ENCODE results near the gene AGAP1.

AGAP1 gene

GRCh38 chr2:235999011-235999410, 505.2 kb downstream of the AGAP1 start:
- DNase-seq (ENCODE audit: low read depth in 2 of 2), result no peak

- no peak for DNase-seq (ENCODE audit: low read depth in 2 of 2)
Measured at GRCh38 chr2:236001166-236001828, 507.5 kb downstream of the AGAP1 start.

DNA sequence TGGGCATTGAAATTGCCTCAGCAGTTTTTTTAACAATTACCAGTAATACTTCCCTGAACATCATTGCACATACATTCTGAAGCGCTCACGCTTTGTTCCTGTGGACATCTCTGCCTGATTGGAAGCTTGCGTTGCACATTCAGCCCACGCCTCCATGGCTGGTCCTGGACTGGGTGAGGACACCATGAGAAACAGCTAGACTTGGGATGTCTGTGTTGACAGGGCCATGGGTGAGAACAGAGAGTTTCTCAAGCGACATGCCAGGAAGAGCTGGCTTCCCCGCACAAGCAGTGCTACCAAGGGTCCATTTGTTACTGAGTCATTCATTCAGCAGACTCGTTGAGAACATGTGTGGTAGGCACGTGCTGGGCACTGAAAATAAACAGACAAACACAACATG, 508.0 kb downstream of the AGAP1 start:
- DNase-seq (ENCODE audit: low read depth in 2 of 2), result no peak

GRCh38 chr2:236008006-236008405, 514.2 kb downstream of the AGAP1 start:
- no peak for DNase-seq (ENCODE audit: low read depth in 2 of 2)

GRCh38 chr2:236008857-236009256, 515.0 kb downstream of the AGAP1 start:
- no peak for DNase-seq (ENCODE audit: low read depth in 2 of 2)

- no peak for DNase-seq (ENCODE audit: low read depth in 2 of 2)
Measured at GRCh38 chr2:236010920-236011685, 517.3 kb downstream of the AGAP1 start.

DNA sequence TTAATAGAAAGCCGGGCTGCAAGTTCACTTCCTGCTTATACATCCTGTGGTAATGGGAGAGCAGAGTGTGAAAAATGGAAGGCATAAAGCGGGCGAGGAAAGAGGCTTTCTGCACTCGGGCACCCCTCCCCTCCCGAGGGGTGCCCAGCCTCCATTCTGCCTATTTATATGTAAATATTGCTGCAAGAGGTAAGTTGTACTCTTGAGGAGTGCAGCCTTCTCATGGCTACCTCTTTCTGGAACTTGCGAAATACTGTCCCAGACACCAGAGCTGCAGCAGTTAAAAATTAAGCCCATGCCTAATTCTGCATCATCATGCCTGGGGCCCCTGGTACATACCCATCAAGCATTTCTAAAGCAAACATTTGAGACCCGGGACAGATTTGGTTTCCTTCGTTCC, 518.3 kb downstream of the AGAP1 start:
- no peak for DNase-seq (ENCODE audit: low read depth in 2 of 2)

- no peak for DNase-seq (ENCODE audit: low read depth in 2 of 2)
Measured at GRCh38 chr2:236014408-236015131, 520.7 kb downstream of the AGAP1 start.

DNA sequence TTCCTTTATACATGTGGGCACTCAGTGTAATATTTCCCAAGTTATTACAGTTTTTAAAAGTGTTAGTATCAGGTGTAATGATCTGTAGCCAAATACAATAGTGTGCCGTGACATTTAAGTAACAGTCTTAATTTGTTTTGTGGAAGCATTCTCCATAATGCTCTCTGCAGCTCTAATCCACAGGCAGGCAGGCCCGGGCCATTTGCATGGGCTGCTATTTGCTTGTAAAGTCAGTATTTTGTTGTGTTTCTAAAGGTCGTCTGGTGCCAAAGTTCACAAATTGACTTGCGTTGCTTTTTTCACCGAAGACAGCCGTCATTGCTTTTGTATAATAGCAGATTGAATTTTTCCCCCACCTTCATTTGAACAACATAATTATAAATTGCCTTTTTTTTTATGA, 521.3 kb downstream of the AGAP1 start:
- no peak for DNase-seq (ENCODE audit: low read depth in 2 of 2)

- no peak for DNase-seq (ENCODE audit: low read depth in 2 of 2)
Measured at GRCh38 chr2:236016496-236016895, 522.7 kb downstream of the AGAP1 start.

- DNase-seq (ENCODE audit: low read depth in 2 of 2), result no peak
Measured at GRCh38 chr2:236017446-236017845, 523.6 kb downstream of the AGAP1 start.

- no peak for DNase-seq (ENCODE audit: low read depth in 2 of 2)
Measured at GRCh38 chr2:236019434-236019833, 525.6 kb downstream of the AGAP1 start.

GRCh38 chr2:236021499-236022057, 527.7 kb downstream of the AGAP1 start:
- no peak for DNase-seq (ENCODE audit: low read depth in 2 of 2)

- no peak for DNase-seq (ENCODE audit: low read depth in 2 of 2)
Measured at GRCh38 chr2:236022128-236022527, 528.3 kb downstream of the AGAP1 start.

- no peak for DNase-seq (ENCODE audit: low read depth in 2 of 2)
Measured at GRCh38 chr2:236025892-236026291, 532.0 kb downstream of the AGAP1 start.

GRCh38 chr2:236026841-236027240, 533.0 kb downstream of the AGAP1 start:
- DNase-seq (ENCODE audit: low read depth in 2 of 2), result no peak

DNA sequence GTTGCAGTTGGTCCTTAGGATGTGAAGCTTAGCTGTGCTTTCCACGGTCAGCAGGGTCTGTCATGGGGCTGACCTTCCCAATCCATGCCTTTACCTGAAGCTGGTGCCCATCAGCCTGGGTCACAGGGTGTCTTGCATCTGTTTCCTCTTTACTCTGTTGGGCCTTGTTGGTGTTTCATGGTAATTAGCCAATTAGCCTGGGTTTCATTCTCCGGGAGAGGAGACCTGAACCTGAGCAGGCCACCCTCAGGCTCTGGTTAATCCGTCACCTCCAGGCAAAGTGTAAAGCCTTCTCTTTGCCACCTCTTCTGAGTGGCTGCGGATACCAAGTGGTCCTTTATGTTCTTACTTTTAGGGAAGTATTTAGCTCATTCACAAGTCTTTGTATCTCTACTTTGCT, 534.2 kb downstream of the AGAP1 start:
- DNase-seq (ENCODE audit: low read depth in 2 of 2), result no peak

DNA sequence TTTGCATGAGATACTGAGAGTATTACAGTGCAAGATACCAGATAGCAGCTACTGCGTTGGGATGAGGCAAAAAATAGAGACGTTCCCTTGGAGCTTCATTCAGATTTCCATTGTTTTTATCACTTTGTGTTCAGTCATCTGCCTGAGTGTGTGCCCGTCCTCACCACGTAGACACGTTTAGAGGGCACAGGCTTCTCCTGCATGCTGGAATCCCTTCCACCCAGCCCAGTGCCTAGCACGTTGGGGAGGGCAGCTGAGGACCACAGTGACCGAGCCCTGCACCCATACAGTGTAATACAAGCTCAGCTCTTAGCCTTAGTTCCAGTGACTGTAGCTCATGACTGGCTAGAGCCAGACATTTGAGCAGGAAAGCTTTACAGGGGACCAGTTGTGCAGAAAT, 539.6 kb downstream of the AGAP1 start:
- no peak for DNase-seq (ENCODE audit: low read depth in 2 of 2)

GRCh38 chr2:236034974-236035373, 541.1 kb downstream of the AGAP1 start:
- DNase-seq (ENCODE audit: low read depth in 2 of 2), result no peak

- no peak for DNase-seq (ENCODE audit: low read depth in 2 of 2)
Measured at GRCh38 chr2:236036045-236036444, 542.2 kb downstream of the AGAP1 start.

DNA sequence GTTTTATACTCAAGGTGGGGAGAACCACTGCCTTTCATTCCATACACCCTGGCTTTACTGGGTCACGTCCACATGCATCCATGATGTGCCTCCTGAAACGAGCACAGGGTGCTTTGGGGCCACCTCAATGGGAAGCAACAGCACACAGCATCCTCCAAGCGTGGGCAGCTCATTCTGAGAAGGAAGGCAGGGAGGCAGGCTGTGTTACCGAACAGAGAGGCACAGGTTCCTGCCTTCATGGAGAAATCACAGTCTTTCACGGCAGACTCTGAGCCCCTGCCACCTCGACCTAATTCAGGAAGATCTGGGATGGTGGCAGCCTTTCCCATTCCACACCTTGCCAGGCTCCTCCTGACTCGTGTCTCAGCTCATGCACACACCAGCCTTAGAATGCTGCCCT, 544.3 kb downstream of the AGAP1 start:
- no peak for DNase-seq (ENCODE audit: low read depth in 2 of 2)

GRCh38 chr2:236040600-236041328, 546.9 kb downstream of the AGAP1 start:
- no peak for DNase-seq (ENCODE audit: low read depth in 2 of 2)
